ENCODE measurements around the gene RBFA.

Gene RBFA

DNA sequence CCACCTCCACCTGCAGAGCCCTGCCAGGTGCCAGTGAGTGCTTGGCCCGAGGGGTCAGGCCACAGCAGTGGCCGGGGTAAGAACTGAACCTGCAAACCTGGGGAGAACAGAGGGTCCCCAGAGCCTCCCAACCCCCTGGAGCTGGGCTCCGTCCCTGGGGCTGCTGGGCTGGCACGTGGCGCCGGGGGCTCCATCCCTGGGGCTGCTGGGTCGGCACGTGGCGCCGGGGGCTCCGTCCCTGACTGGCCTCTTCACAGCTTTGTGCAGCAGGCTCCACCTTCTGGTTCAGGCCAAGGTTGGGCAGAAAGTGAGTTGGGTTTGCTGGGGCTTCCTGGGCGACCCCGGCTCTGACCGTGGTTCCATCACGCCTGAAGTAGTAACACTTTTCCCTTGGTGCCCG lies 12.2 kb downstream of the RBFA start:
- in situ Hi-C loops (cut with MboI; ENCODE audit: low pct_unique_long_range_greater_than_20kb, low sequenced_read_pairs, unreplicated experiment) = no loop called here
- TF ChIP-seq, protein P1, sequence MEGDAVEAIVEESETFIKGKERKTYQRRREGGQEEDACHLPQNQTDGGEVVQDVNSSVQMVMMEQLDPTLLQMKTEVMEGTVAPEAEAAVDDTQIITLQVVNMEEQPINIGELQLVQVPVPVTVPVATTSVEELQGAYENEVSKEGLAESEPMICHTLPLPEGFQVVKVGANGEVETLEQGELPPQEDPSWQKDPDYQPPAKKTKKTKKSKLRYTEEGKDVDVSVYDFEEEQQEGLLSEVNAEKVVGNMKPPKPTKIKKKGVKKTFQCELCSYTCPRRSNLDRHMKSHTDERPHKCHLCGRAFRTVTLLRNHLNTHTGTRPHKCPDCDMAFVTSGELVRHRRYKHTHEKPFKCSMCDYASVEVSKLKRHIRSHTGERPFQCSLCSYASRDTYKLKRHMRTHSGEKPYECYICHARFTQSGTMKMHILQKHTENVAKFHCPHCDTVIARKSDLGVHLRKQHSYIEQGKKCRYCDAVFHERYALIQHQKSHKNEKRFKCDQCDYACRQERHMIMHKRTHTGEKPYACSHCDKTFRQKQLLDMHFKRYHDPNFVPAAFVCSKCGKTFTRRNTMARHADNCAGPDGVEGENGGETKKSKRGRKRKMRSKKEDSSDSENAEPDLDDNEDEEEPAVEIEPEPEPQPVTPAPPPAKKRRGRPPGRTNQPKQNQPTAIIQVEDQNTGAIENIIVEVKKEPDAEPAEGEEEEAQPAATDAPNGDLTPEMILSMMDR (IDR thresholded peaks at IDR 0.05; ENCODE audit: extremely low read depth, insufficient read depth, missing control alignments) = no peak
- DNase-seq (ENCODE audit: low spot score) = no peak

DNA sequence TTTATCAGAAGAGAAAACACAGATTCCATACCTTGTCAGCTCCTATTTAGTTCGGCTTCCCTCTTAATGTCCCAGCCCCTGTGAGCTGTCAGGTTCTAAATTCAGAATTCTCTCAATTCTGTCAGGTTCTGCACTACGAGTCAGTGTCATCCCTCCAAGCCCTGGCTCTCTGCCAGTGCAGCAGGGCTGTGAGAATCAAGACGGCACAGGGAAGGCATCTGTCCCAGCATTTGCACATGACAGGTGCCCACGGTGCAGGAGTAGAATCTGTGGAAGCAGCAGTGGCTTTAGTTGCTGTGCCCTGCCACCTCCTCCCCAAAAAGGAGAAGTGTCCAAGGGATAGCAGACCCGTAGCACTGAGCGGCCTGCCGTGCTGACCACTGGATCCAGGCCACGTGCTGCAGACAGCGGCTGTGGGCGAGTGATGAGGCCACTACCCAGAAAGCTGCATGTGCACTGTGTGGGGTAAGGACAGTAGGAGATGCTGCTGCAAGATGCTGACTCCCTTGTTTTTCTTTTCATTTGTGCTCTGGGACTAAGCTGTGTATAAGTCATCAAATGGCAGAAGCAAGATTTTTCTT lies 12.8 kb downstream of the RBFA start:
- no peak for DNase-seq (ENCODE audit: low spot score)
- in situ Hi-C loops (cut with MboI; ENCODE audit: low pct_unique_long_range_greater_than_20kb, low sequenced_read_pairs, unreplicated experiment) = no loop called here
- TF ChIP-seq, protein P1 (IDR thresholded peaks at IDR 0.05; ENCODE audit: extremely low read depth, insufficient read depth, missing control alignments) = no peak

DNA sequence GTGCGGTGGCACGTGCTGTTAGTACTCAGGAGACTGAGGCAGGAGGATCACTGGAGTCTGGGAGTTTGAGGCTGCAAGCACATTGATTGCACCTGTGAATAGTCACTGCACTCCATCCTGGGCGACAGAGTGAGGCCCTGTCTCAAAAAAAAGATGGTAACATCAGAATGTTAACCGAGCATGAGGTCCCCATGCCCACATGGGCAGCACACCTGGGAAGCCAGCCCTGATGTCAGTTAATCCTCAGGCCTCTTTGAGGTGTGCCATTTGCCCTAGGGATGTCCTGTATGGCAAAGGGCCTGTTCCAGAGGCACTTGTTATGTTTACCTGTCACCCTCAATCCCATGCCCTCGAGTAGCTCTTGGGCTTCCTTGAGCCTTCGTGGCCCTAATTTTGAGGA lies 16.6 kb downstream of the RBFA start:
- in situ Hi-C loops (cut with MboI; ENCODE audit: low pct_unique_long_range_greater_than_20kb, low sequenced_read_pairs, unreplicated experiment) = no loop called here
- TF ChIP-seq, protein P1 (IDR thresholded peaks at IDR 0.05; ENCODE audit: extremely low read depth, insufficient read depth, missing control alignments) = no peak
- DNase-seq (ENCODE audit: low spot score) = no peak

DNA sequence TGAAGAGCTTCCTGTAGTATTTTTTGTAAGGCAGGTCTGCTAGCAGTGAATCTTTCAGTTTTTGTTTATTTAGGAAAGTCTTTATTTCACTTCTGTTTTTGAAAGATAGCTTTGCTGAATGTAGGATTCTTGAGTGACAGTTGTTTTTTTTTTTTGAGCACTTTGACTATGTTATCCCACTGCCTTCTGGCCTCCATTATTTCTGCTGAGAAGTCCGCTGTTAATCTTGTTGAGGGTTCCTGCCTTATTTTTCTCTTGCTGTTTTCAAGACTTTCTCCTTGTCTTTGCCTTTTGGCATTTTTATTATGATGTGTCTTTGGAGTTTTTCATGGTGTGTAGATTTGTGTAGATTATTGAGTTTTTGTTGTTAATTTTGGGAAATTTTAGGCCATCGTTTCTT lies 21.9 kb downstream of the RBFA start:
- TF ChIP-seq, protein P1 (IDR thresholded peaks at IDR 0.05; ENCODE audit: extremely low read depth, insufficient read depth, missing control alignments) = no peak
- in situ Hi-C loops (cut with MboI; ENCODE audit: low pct_unique_long_range_greater_than_20kb, low sequenced_read_pairs, unreplicated experiment) = no loop called here
- no peak for DNase-seq (ENCODE audit: low spot score)

DNA sequence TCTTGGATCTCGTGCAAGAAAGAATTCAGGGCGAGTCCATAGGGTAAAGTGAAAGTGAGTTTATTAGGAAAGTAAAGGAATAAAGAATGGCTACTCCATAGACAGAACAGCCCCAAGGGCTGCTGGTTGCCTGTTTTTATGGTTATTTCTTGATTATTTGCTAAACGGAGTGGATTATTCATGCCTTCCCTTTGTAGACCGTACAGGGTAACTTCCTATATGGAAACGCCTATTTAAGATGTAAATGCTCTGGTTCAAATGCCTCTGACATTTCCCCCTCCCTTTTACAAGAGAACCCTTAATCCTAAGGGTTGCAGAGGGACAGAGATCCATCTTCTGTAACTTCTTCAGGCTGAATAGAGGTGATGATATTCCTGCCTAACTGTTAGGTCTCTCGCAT lies 25.7 kb downstream of the RBFA start:
- TF ChIP-seq, protein P1 (IDR thresholded peaks at IDR 0.05; ENCODE audit: extremely low read depth, insufficient read depth, missing control alignments) = no peak
- in situ Hi-C loops (cut with MboI; ENCODE audit: low pct_unique_long_range_greater_than_20kb, low sequenced_read_pairs, unreplicated experiment) = no loop called here

DNA sequence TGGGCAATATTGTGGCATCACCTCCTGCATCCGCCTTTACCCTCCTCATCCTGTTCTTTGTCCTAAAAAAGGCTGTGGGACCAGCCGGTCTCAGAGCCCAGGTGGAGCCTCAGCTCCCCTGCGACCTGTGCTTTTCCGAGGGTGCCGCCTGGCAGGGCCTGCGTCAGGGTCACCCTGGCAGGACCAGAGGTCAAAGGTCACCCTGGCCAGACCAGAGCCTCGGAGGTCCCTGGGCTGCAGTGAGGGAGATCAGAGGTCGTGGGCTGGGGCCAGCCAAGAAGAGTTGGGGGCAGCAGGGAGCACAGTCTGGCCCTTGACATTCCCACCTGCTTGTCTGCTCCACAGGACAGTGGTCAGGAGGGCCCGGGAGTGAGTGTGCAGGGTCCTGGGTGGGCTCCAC lies 31.5 kb downstream of the RBFA start:
- in situ Hi-C loops (cut with MboI; ENCODE audit: low pct_unique_long_range_greater_than_20kb, low sequenced_read_pairs, unreplicated experiment) = no loop called here
- TF ChIP-seq, protein P1 (IDR thresholded peaks at IDR 0.05; ENCODE audit: extremely low read depth, insufficient read depth, missing control alignments) = no peak
- DNase-seq (ENCODE audit: low spot score) = no peak

More for the DNA sequence above, 25.7 kb downstream of the RBFA start:
- no peak for DNase-seq (ENCODE audit: low spot score)

DNA sequence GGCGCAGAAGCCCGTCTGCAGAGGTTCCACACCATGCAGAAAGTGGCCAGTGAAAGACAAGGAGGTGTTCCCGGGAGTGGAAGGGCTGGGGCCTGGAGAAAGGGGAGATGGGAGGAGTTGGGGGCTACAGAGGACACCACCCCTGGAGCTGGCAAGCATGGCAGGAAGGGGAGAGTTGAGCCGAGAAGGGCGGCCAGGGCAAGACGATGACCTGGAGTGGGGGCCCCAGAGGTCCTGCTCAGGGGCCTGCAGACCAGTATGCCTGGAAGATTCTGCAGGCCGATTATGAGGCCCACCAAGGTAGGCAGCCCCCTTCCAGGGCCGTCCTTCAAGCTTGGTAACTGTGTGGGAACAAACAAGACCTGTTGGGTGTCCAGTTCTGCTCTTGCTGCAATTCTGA lies 33.1 kb downstream of the RBFA start:
- in situ Hi-C loops (cut with MboI; ENCODE audit: low pct_unique_long_range_greater_than_20kb, low sequenced_read_pairs, unreplicated experiment) = no loop called here
- TF ChIP-seq, protein P1 (IDR thresholded peaks at IDR 0.05; ENCODE audit: extremely low read depth, insufficient read depth, missing control alignments) = no peak
- DNase-seq (ENCODE audit: low spot score) = no peak

Measured in GM13977 (cell line).